ENCODE data around the gene SEMA3D. TPM values are rescaled to one million over a fixed set of nuclear protein-coding genes. Genes with fewer than 3 reads are reported as not detected.
A peak's percentile ranks its signal among the peaks of the same experiment; 100 is the strongest.

SEMA3D gene
- polyA plus RNA-seq, 2 of the 4 experiments (the other 2 are of a cell fraction): 0.04 to 0.13 TPM

- H3K4me1 ChIP-seq: 0 out of 3 replicates have a peak, but pooled peaks cover 3% of the 10 kb centered on the region
- DNase-seq (ENCODE audit: low read depth in 1 of 2, low spot score in 1 of 2) (no peak), ATAC-seq (no peak), FAIRE-seq (no peak)
- H3K9me3 ChIP-seq: no peaks in the 10 kb centered on the region
- ChIA-PET CTCF (interaction anchor here (1.6 to 5.0 kb wide), 2 partner anchors 13 to 1074 kb away, joined by 6 to 28 read pairs; no protein-coding TSS in a partner anchor), POLR2A (no interaction called here)
- TF ChIP-seq, protein P1, sequence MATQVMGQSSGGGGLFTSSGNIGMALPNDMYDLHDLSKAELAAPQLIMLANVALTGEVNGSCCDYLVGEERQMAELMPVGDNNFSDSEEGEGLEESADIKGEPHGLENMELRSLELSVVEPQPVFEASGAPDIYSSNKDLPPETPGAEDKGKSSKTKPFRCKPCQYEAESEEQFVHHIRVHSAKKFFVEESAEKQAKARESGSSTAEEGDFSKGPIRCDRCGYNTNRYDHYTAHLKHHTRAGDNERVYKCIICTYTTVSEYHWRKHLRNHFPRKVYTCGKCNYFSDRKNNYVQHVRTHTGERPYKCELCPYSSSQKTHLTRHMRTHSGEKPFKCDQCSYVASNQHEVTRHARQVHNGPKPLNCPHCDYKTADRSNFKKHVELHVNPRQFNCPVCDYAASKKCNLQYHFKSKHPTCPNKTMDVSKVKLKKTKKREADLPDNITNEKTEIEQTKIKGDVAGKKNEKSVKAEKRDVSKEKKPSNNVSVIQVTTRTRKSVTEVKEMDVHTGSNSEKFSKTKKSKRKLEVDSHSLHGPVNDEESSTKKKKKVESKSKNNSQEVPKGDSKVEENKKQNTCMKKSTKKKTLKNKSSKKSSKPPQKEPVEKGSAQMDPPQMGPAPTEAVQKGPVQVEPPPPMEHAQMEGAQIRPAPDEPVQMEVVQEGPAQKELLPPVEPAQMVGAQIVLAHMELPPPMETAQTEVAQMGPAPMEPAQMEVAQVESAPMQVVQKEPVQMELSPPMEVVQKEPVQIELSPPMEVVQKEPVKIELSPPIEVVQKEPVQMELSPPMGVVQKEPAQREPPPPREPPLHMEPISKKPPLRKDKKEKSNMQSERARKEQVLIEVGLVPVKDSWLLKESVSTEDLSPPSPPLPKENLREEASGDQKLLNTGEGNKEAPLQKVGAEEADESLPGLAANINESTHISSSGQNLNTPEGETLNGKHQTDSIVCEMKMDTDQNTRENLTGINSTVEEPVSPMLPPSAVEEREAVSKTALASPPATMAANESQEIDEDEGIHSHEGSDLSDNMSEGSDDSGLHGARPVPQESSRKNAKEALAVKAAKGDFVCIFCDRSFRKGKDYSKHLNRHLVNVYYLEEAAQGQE (IDR thresholded peaks at IDR 0.05): no peak
- TF ChIP-seq GATA3 (IDR thresholded peaks at IDR 0.05; ENCODE audit: borderline replicate concordance) (no peak), ZC3H11A (IDR thresholded peaks at IDR 0.05) (no peak), RAD21 (conservative IDR thresholded peaks at IDR 0.05 in 1 of 2, IDR thresholded peaks at IDR 0.05 in 1 of 2) (no peak), HOXB5 (CRISPR knock-in tag; IDR thresholded peaks at IDR 0.05) (no peak), KDM1A (IDR thresholded peaks at IDR 0.05; ENCODE audit: low read depth) (no peak), CHD2 (IDR thresholded peaks at IDR 0.05; ENCODE audit: low read length, partially characterized antibody) (no peak), RCOR1 (IDR thresholded peaks at IDR 0.05; ENCODE audit: low read depth, low read length) (no peak), HEYL (CRISPR knock-in tag; IDR thresholded peaks at IDR 0.05) (no peak), MAX (IDR thresholded peaks at IDR 0.05) (no peak)
- H3K4me3 ChIP-seq: no peak overlapping the region
- no peak overlapping the region for H3K27ac ChIP-seq
- no peak overlapping the region for H3K4me2 ChIP-seq
These were observed 176.6 kb downstream of the SEMA3D start for GRCh38 chr7:85010306-85010705.

GRCh38 chr7:85006754-85007153 is 180.1 kb downstream of the SEMA3D start:
- no peak for DNase-seq (ENCODE audit: low read depth in 1 of 2, low spot score in 1 of 2)

DNA sequence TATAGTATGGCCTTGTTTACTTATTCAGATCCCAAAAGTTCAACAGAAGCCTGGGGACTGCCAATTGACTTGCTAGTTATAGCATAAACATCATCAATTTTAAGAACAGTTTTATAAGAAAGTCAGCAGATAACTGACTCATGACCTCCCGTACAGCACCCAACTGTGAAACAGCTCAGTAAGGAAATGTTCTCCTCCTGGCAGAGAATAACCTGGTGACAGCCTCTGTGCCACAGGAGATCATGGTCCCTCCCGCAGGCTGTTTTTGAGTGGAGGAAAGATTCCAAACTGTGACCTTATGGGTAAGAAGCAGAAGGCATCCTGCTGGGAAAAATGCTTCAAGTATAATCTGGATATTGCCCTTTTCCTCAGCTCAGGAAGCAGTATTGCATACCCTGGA is 182.5 kb downstream of the SEMA3D start:
- no peak for DNase-seq (ENCODE audit: low read depth in 1 of 2, low spot score in 1 of 2)

More at GRCh38 chr7:85006754-85007153, 180.1 kb downstream of the SEMA3D start:
- CTCF ChIA-PET: interaction anchor here (0.9 kb wide), 1 partner anchor 1071 kb away, joined by 3 read pairs; no protein-coding TSS in a partner anchor
- 86% methylated on average over 1 of the region's 1 CpG for WGBS (ENCODE audit: missing lambda C conversion rate)
- Histone ChIP-seq H3K4me2 (no peak overlapping the region), H3K9me3 (no peaks in the 10 kb centered on the region), H3K4me3 (no peak overlapping the region), H3K4me1 (peaks cover 12% of the 10 kb centered on the region; the same call in 2 of the 3 replicates), H3K27ac (no peak overlapping the region)
- no peak for FAIRE-seq
- TF ChIP-seq JUNB (IDR thresholded peaks at IDR 0.05) (no peak), HDAC2 (IDR thresholded peaks at IDR 0.05) (no peak), JUN (IDR thresholded peaks at IDR 0.05) (no peak), SMC3 (IDR thresholded peaks at IDR 0.05) (no peak), RCOR1 (IDR thresholded peaks at IDR 0.05; ENCODE audit: low read depth, low read length) (no peak), USF2 (IDR thresholded peaks at IDR 0.05) (no peak), ESRRA (IDR thresholded peaks at IDR 0.05; ENCODE audit: borderline replicate concordance, low read length) (no peak), NR3C1 (IDR thresholded peaks at IDR 0.05) (no peak), BHLHE40 (IDR thresholded peaks at IDR 0.05; ENCODE audit: low read depth, low read length) (no peak), MAX (IDR thresholded peaks at IDR 0.05) (no peak), TFCP2L1 (CRISPR knock-in tag; IDR thresholded peaks at IDR 0.05) (no peak), KDM5A (IDR thresholded peaks at IDR 0.05) (no peak)
- POLR2A ChIA-PET: no interaction called here
- no peak for ATAC-seq

More for the DNA sequence above, 182.5 kb downstream of the SEMA3D start:
- Histone ChIP-seq H3K4me3 (no peak overlapping the region), H3K4me1 (peaks cover 12% of the 10 kb centered on the region; the same call in 2 of the 3 replicates), H3K4me2 (peak overlapping the region; percentile 30; the same call in 2 of the 3 replicates), H3K9me3 (no peaks in the 10 kb centered on the region), H3K27ac (no peak overlapping the region)
- ChIA-PET POLR2A (no interaction called here), CTCF (interaction anchor here (1.1 kb wide), 1 partner anchor 18 kb away, joined by 3 read pairs; no protein-coding TSS in a partner anchor)
- FAIRE-seq (no peak), ATAC-seq (peak in 1 of 2 experiments; percentile 38; a peak in 1 of 6 replicates)
- WGBS (ENCODE audit: missing lambda C conversion rate): 45% methylated on average over 2 of the region's 2 CpGs
- TF ChIP-seq, protein P2, sequence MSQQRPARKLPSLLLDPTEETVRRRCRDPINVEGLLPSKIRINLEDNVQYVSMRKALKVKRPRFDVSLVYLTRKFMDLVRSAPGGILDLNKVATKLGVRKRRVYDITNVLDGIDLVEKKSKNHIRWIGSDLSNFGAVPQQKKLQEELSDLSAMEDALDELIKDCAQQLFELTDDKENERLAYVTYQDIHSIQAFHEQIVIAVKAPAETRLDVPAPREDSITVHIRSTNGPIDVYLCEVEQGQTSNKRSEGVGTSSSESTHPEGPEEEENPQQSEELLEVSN (IDR thresholded peaks at IDR 0.05; ENCODE audit: borderline replicate concordance, low read depth): no peak
- TF ChIP-seq CBX8 (IDR thresholded peaks at IDR 0.05) (no peak), SMC3 (IDR thresholded peaks at IDR 0.05) (no peak), POLR2A (IDR thresholded peaks at IDR 0.05; ENCODE audit: low read length) (no peak), NR3C1 (IDR thresholded peaks at IDR 0.05) (no peak)
